A673 (cell line): ENCODE data around the gene NLGN1. TPM values are rescaled to one million over a fixed set of nuclear protein-coding genes. Genes with fewer than 3 reads are reported as not detected.

ENCODE experiments used
- BruUV-seq: library from RNA; stranded (reverse); fragments of 400-500 nt; replicated peaks from 2 replicates; lab custom pipeline; 2021; lab: Mats Ljungman, UMichigan
- CTCF ChIA-PET: fragments of 300-600 bp; sonication (Branson Sonifier 250); formaldehyde crosslinking; loops from one replicate; lab custom pipeline; 2022; ENCODE audit warnings: antibody characterized with exemption; lab: Charles Lee
- POLR2A ChIA-PET: fragments of 300-600 bp; sonication (Branson Sonifier 250); formaldehyde crosslinking; loops from one replicate; lab custom pipeline; 2022; ENCODE audit warnings: antibody characterized with exemption; ENCODE audit not compliant: low non-redundant PET; lab: Charles Lee
- DNase-seq: peaks from one replicate; pipeline ENCODE4 v3.0.0-alpha.2; 2015; ENCODE audit warnings: low spot score
- H3K27ac ChIP-seq: fragments of 200-600 bp; sonication (generic); 2 replicates; pipeline ENCODE4 v1.5.1; 2016; ENCODE audit warnings: mixed run types, low read depth, mild to moderate bottlenecking, mixed read lengths, antibody characterized with exemption, low read length; ENCODE audit not compliant: poor library complexity, severe bottlenecking
- H3K27me3 ChIP-seq: fragments of 200-600 bp; sonication (generic); replicated peaks from 2 replicates; pipeline ENCODE4 v1.6.1; 2017; ENCODE audit warnings: mixed run types, low read depth, mild to moderate bottlenecking, mixed read lengths, antibody characterized with exemption, low read length; ENCODE audit not compliant: insufficient read depth, poor library complexity
- H3K36me3 ChIP-seq: fragments of 200-600 bp; sonication (generic); 2 replicates; pipeline ENCODE4 v1.6.1; 2016; ENCODE audit warnings: mixed run types, mild to moderate bottlenecking, mixed read lengths, antibody characterized with exemption, low read length; ENCODE audit not compliant: insufficient read depth, poor library complexity, severe bottlenecking
- H3K4me1 ChIP-seq: fragments of 200-600 bp; sonication (generic); 2 replicates; pipeline ENCODE4 v1.6.1; 2017; ENCODE audit warnings: mixed run types, mild to moderate bottlenecking, mixed read lengths, antibody characterized with exemption, low read length; ENCODE audit not compliant: insufficient read depth, poor library complexity, severe bottlenecking
- H3K4me3 ChIP-seq: fragments of 200-600 bp; sonication (generic); 2 replicates; pipeline ENCODE4 v1.5.1; 2016; ENCODE audit warnings: low read depth, mixed run types, mild to moderate bottlenecking, mixed read lengths, low read length; ENCODE audit not compliant: poor library complexity, severe bottlenecking
- H3K9me3 ChIP-seq: fragments of 200-600 bp; sonication (generic); 2 replicates; pipeline ENCODE4 v1.6.1; 2016; ENCODE audit warnings: mixed run types, low read depth, mild to moderate bottlenecking, mixed read lengths, antibody characterized with exemption, low read length; ENCODE audit not compliant: poor library complexity, severe bottlenecking
- CTCF ChIP-seq: fragments of 300-800, 200-600 bp; sonication (generic); conservative IDR thresholded peaks from 2 replicates; pipeline ENCODE4 v1.5.1; 2017; ENCODE audit warnings: low read depth, mild to moderate bottlenecking, antibody characterized with exemption, low read length, moderate library complexity, mixed read lengths
- EZH2 ChIP-seq: fragments of 200-600 bp; sonication (generic); IDR thresholded peaks from 2 replicates; pipeline ENCODE4 v1.6.1; 2017; ENCODE audit warnings: borderline replicate concordance, low read depth, mild to moderate bottlenecking, mixed read lengths, antibody characterized with exemption, low read length; ENCODE audit not compliant: poor library complexity, severe bottlenecking
- intact Hi-C: fragments of 100-400 bp; cut with micrococcal nuclease; formaldehyde crosslinking; loops from one replicate; pipeline ENCODE4 v1.10.0; 2022; ENCODE audit not compliant: unreplicated experiment
- total RNA-seq: library from RNA; stranded (reverse); gene quantifications from 2 replicates; pipeline ENCODE4 v1.2.3, GENCODE V29; 2021

NLGN1 gene
- total RNA-seq, 1 experiment from 2014 or later: 0.39 TPM

- no peaks in the 10 kb centered on the region for H3K36me3 ChIP-seq
- no peak for DNase-seq
- no peaks in the 10 kb centered on the region for H3K27me3 ChIP-seq
- H3K27ac ChIP-seq: no peak overlapping the region
- no TSS peak for BruUV-seq
- ChIA-PET POLR2A (no interaction called here), CTCF (no interaction called here)
- no peak overlapping the region for H3K4me3 ChIP-seq
- no peaks in the 10 kb centered on the region for H3K4me1 ChIP-seq
- H3K9me3 ChIP-seq: no peaks in the 10 kb centered on the region
- TF ChIP-seq EZH2 (no peak), CTCF (no peak)
- intact Hi-C loops: no loop called here
Observed at GRCh38 chr3:174192471-174192870, 794.9 kb downstream of the NLGN1 start.

GRCh38 chr3:174193604-174194003, 796.1 kb downstream of the NLGN1 start:
- DNase-seq: no peak
- Histone ChIP-seq H3K27ac (no peak overlapping the region), H3K36me3 (no peaks in the 10 kb centered on the region), H3K4me1 (no peaks in the 10 kb centered on the region), H3K4me3 (no peak overlapping the region), H3K27me3 (no peaks in the 10 kb centered on the region), H3K9me3 (no peaks in the 10 kb centered on the region)
- TF ChIP-seq EZH2 (no peak), CTCF (no peak)
- POLR2A ChIA-PET: no interaction called here
- no TSS peak for BruUV-seq
- intact Hi-C loops: no loop called here
- CTCF ChIA-PET: no interaction called here

- no TSS peak for BruUV-seq
- POLR2A ChIA-PET: no interaction called here
- no peak overlapping the region for H3K4me3 ChIP-seq
- H3K27ac ChIP-seq: no peak overlapping the region
- no peaks in the 10 kb centered on the region for H3K36me3 ChIP-seq
- no peaks in the 10 kb centered on the region for H3K9me3 ChIP-seq
- peaks cover 10% of the 10 kb centered on the region for H3K4me1 ChIP-seq
- intact Hi-C loops: no loop called here
- no peak for DNase-seq
- no peak for TF ChIP-seq CTCF
- TF ChIP-seq EZH2: no peak
- no peaks in the 10 kb centered on the region for H3K27me3 ChIP-seq
- CTCF ChIA-PET: no interaction called here
Observed at GRCh38 chr3:174197416-174197815, 799.9 kb downstream of the NLGN1 start.
